Posterior vena cava (tissue), 2 donors: ENCODE data around the gene PLXNB2. TPM values are rescaled to one million over a fixed set of nuclear protein-coding genes. Genes with fewer than 3 reads are reported as not detected.
"Not testable (repeated sequence)": the region's sequence is repeated elsewhere in the genome, so short reads cannot be mapped to it uniquely, and the experiment has no call there.

Experiments used
- DNase-seq: peaks from one replicate; pipeline ENCODE4 v3.0.0-alpha.2; 2020; ENCODE audit warnings: low spot score
- intact Hi-C, 2 donors: fragments of 100-400 bp; cut with DNase I; formaldehyde crosslinking; loops; one replicate each; pipeline versions ENCODE4 v1.14.1 to v1.14.2; 2022 to 2023
- total RNA-seq, 2 donors: library from RNA; stranded (reverse); fragmentation: NEBNext Ultra II Directional; extraction: Animal tissue kit (Norgen Biotek cat#: 25700); gene quantifications; one replicate each; pipeline ENCODE4 v1.2.1, GENCODE V29; 2021
- donor health status: DM: yes; HTN: yes; CAD: no.
- donor health status: DM: yes; HTN: yes; CAD: no.

PLXNB2 gene
- total RNA-seq, 2 donors from 2014 or later = 108 to 125 TPM

DNA sequence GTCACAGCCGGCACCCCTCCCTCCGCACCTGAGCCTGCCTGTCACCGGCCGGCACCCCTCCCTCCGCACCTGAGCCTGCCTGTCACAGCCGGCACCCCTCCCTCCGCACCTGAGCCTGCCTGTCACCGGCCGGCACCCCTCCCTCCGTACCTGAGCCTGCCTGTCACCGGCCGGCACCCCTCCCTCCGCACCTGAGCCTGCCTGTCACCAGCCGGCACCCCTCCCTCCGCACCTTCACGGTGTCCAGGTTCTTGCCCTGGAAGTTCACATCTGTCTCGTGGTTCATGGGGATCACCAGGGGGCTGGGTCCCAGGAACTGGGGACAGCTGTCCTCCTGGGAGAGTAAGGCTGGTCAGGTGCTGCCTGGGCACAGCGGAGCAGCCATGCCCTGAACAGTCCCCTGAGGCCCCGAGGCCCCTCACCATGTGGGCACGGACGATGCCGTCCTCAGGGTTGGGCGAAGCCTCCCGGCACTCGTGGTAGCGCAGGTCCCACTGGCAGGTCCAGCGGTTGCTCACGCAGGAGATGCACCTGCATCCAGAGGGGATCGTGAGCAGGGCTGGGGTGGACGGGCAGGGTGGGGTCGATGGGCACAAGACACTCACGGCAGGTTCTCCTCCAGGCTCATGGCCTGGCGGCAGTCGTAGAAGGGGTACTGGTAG, 21.7 kb downstream of the PLXNB2 start:
- intact Hi-C loops = no loop called here
- DNase-seq = no peak

DNA sequence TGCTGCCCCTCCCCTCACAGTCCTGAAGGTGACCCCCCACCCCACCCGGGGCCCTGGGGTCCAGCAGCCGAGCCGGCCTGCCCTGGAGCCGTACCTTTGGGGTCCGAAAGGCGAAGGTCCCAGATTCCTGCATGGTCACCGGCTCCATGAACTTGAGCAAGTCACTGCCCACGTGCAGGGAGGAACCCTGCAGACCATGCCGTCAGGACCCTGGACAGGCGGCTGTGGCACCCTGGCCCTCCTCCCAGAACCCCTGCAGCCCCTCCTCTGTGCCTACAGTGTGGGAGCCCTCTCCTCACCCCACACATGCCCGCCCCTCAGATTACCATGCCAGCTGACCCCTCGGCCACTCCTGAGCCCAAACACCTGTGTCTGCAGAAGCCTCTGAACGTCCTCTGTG, 23.0 kb downstream of the PLXNB2 start:
- DNase-seq = no peak
- intact Hi-C loops = no loop called here

DNA sequence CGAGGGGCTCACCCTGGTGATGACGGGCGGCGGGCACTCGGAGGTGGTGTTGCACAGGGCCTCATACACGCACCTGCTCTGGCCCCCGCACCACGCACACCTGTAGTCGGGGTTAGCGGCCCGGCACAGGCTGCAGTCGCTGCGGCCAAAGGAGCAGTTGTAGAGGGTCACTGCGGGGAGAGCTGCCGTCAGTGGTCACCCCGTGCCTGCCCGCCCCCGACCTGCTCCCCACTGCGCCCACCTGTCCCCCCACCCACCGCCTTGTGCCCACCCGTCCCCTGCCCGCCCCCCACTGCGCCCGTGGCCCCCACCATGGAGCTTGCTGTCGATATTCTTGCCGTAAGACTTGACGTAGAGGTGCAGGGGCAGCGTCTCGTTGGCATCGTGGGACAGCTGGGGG, 23.6 kb downstream of the PLXNB2 start:
- intact Hi-C loops = no loop called here
- DNase-seq = no peak

DNA sequence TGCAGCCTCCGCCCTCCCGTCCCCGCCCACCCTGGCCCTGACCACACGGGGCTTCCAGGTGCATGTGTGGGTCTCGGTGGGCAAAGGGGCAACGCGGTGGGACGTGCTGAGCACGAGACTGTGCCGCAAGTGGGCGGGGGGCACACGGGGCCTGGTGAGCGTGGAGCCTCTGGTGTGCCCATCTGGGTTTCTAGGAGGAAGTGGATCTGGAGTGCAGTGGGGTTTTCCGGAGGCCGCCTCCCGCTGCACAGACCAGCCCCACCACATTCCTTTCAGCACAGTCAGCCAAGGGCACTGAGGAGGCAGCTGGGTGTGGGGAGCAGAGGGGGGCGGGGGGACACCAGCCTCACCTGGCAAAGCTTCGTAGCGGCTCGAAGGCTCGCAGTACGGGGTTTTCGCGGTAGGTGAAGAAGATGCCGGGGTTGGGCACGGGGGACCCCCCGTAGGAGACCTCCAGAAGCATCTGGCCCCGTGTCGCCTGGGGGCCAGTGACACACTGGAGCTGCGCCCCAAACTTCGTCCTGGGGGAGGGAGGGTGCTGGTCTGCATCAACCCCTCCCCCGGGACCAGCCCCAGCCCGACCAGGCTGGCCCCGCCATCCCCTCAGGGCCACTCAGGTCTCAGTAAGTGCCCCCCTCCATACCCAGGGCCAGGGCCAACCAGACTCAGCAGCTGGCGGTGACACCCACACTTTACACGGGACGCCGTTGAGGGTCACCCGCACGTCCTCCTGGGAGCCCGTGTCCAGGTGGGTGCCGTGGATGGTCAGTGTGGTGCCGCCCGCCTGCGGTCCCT, 24.9 kb downstream of the PLXNB2 start:
- no peak for DNase-seq
- intact Hi-C loops = no loop called here

DNA sequence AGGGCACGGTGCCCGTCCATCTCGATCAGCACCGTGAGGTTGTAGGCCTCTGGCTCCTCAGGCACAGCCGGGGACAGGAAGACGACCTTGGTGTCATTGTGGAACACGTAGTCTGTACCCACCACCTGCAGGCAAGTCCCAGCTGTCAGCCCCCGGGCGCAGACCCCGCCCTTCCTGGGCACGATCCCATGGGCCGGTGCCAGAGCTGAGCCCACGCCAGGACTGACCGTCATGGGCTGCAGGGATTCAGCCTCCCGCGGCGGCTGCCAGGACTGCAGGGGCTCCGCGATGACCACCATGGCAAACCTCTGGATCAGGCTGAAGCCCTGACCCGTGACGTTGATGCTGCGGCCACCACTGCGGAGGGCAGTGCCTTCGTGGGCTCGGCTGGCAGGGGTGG, 25.5 kb downstream of the PLXNB2 start:
- DNase-seq = no peak
- intact Hi-C loops = no loop called here

DNA sequence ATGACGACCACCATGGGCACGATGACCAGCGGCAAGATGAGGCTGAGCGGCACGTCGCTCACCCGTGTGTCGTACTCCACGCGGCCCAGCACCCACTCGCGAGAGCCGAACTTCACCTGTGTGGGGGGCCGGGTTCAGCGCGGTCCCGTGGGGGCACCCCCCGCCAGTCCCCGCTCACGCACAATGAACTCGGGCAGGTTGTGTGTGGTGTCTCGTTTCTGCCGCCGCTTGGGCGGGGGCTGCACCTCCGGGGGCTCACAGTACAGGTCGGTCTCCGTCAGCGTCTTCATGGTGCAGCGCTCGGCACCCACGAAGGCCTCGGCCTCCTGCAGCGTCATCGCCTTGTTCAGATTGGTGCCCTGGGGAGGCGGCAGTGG, 26.1 kb downstream of the PLXNB2 start:
- no peak for DNase-seq
- intact Hi-C loops = no loop called here

DNA sequence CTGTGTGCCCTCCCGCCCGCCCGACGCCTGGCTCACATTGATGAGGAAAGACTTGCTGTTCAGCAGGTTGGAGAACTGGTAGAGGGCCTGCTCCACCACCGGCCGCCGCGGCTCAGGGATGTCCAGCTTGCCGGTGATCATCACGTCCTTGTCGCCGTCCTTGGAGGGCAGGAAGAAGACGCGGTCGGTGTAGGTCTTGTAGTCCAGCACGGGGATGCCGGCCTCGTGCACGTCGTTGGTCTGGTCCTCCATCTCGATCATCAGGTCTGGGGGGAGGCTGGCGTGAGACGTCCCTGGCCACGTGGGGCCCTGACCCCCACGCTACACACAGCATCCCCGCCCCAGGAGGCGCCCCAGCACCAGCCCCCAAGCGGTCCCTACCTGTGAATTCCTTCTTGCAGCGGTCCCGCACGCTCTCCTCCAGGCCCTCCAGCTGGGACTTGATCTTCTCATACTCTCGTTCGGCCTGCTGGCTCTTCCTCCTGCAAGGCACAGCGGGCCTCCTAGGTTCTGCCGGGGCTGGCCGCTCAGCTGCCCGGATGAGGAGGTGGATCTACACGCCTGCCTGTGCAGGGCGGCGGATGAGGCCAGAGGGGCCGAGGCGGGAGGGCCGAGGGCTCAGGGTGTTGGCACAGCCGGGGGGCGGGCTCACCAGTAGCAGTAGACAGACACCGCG, 26.6 kb downstream of the PLXNB2 start:
- intact Hi-C loops = no loop called here
- DNase-seq = no peak

DNA sequence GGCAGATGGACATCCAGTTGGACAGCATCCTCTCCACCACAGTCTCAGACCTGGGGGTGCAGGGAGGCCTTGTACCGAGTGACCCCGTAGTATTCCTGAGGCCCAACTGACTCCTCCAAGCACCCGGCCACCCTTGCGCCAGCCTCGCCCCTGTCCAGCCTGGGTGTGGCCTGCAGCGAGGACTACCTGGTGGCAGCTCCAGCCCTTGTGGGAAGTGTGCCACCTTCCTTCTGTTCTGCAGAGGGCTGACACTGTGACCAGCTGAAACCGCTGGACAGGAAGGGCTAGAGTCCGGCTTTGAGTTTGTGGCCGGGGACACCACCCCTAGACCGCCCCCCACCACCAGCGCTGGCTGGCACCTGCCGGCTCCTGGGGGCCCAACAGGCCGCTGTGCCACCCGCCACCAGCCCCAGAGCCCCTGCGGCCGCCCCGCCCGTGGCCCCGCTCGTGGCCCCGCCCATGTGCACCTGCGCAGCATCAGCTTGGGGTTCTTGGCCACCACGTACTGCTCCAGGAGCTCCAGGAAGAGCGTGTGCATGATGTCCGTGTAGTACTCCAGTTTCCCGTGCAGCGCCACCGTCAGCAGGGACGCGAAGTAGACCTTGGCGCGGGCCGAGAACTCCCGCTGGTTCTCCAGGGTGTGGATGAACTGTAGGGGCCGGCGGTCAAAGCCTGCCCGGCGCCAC, 27.3 kb downstream of the PLXNB2 start:
- intact Hi-C loops = no loop called here
- no peak for DNase-seq

DNA sequence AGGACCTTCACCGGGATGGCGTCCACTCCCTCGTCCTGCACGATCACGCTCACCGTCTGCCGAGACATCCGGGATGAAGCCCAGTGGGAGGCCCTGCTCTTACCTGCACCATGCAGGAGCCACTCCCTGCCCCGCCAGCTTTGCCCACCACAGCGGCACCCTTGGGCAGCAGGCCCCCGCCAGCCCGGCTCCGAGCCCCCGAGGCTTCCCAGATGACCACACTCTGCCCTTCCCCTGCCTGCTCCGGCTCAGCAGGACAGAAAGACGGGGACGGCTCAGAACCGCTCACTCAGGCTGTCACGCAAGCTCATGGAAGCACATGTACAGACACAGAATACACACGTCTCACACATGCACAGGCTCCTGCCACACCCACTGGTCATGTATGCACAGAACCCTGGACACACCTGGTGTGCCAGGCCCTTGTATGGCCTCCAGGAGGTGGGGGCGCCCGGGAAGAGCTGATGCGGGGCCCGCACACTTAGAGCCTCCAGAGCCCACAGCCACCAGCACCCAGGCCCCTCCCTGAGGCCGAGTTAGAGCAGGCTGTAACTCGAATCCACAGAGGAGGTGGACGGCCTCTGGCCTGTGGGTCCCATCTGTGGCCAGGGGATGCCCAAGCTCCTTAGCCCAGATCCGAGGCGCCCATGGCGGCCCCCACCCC, 28.4 kb downstream of the PLXNB2 start:
- intact Hi-C loops = loop anchor here (5.0 kb wide), 2 partner anchors 48 to 63 kb away; partner anchors contain the start of genes DENND6B (in 2 of the 2) and PPP6R2 (in 1 of the 2)
- DNase-seq = no peak

DNA sequence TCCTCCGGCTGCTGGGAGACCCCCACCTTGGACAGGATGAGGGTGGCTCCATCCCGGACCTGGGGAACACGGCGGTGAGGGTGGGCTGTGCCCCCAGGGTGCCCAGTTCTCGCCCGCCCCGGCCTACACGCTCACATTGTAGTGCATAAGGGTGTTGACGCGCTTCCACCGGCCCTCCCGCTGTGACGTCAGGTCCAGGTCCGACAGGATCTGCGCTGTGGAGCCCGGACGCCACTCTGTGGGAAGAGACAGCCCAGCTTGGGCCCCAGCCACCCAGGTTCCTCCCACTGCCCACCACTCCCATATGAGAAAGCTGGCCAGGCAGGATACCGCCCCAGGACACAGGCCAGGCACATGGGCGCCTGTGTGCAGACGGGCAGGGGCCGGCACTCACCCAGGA, 29.0 kb downstream of the PLXNB2 start:
- intact Hi-C loops = loop anchor here (5.0 kb wide), 2 partner anchors 49 to 64 kb away; partner anchors contain the start of genes DENND6B (in 2 of the 2) and PPP6R2 (in 1 of the 2)
- no peak for DNase-seq

DNA sequence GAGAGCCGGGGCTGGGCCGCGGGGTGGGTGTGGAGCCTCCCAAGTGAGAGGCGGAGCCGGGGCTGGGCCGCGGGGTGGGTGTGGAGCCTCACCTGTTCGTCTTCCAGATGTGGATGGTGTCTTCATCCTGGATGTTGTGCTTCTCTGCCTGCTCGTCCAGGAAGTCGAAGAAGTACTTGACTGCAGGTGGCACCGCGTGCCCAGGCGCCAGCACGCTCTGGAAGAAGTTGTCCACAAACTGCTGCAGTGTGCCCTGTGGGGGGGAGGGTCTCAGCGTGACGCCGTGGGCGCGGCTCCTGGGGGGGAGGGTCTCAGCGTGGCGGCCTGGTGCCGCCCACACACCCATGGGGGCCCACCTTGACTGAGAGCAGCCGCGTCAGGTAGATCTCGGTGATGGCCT, 29.7 kb downstream of the PLXNB2 start:
- no peak for DNase-seq
- intact Hi-C loops = loop anchor here (5.0 kb wide), 2 partner anchors 50 to 65 kb away; partner anchors contain the start of genes DENND6B (in 2 of the 2) and PPP6R2 (in 1 of the 2)

DNA sequence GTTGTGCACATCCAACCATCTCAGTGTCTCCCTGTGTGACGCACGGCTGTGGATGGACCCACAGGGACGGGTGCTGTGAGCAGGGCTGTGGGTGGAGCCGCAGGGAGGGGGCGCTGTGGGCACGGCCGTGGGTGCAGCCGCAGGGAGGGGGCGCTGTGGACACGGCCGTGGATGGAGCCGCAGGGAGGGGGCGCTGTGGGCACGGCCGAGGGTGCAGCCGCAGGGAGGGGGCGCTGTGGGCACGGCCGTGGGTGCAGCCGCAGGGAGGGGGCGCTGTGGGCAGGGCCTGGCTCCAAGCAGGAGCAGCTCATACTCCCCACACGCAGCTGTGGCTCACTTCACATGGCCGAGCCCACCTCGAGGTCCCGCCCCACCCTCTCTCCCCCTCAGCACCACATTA, 31.3 kb downstream of the PLXNB2 start:
- intact Hi-C loops = loop anchor here (5.0 kb wide), 2 partner anchors 51 to 66 kb away; partner anchors contain the start of genes DENND6B (in 2 of the 2) and PPP6R2 (in 1 of the 2)
- peak; percentile 90 for DNase-seq

DNA sequence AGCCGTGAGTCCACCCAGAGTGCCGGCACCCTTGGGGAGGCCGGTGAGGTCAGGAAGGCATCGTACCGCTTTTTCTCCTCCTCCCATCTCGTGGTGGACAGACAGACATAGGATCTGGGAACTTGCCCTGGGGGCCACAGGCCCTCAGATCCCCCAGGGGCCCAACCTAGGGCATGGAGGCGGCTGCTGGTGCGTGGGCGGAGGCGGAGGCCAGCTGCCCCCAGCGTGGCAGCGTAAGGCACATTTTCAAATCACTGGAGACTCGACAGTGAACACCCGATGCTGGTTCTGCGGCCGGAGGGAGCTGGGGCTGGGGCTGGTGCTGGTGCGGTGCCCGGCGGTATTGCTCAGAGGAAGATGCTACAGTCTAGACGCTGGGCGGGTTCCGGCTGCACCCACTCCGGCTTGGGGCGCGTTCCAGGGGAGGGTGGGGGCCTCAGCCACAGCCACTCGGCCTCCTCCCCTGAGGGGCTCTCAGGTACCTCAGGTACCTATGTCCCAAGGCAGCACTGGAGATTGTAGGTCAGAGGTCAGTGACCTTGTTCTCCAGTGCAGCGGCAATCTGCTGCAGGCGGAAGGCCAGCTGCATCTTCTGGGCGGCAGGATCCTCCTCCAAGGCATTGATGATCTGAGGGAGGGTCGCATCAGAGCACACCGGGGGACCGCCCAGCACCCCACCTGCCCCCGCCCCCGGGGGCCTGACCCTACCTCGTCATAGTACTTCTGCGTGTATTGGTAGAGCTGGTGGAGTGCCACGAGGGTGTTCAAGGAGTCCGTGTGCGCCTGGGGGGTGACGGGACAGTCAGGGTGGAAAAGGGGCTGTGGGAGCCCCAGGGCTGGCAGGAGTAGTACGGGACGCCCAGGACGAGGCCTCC, 32.0 kb downstream of the PLXNB2 start:
- intact Hi-C loops = loop anchor here (5.0 kb wide), 2 partner anchors 52 to 67 kb away; partner anchors contain the start of genes DENND6B (in 2 of the 2) and PPP6R2 (in 1 of the 2)
- DNase-seq = no peak

DNA sequence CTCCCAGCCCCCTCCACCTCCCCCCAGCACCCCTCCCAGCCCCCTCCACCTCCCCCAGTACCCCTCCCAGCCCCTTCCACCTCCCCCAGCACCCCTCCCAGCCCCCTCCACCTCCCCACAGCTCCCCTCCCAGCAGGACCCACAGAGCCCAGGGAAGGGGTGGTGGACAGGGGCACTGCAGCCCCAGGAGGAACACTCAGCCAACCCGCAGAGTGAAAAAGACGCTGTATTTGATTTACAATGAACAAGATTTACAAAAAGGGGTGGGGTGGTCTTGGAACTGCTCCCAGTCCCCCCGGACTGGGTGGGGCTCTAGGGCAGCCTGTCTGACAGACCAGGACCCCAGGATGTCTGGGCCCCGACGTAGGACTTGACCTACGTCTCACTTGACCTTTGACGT, 32.7 kb downstream of the PLXNB2 start:
- intact Hi-C loops = loop anchor here (5.0 kb wide), 2 partner anchors 53 to 68 kb away; partner anchors contain the start of genes DENND6B (in 2 of the 2) and PPP6R2 (in 1 of the 2)
- DNase-seq = no peak

DNA sequence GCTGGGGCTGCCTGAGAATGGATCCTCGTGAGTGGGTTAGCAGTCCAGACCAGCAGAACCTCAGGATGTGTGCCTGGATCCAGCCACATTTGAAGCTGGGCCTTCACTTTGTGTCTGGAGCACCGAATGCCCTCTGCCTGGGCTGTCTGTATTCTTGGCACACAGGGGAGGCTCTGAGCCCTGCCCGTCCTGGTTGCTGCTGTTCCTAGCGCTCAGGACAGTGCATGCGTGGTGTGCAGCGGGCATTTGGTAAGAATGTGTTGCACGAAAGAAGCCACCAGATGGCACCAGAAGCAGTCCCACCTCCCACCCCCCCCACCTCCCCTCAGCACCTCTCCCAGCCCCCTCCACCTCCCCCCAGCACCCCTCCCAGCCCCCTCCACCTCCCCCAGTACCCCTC, 33.1 kb downstream of the PLXNB2 start:
- intact Hi-C loops = no loop called here
- no peak for DNase-seq

DNA sequence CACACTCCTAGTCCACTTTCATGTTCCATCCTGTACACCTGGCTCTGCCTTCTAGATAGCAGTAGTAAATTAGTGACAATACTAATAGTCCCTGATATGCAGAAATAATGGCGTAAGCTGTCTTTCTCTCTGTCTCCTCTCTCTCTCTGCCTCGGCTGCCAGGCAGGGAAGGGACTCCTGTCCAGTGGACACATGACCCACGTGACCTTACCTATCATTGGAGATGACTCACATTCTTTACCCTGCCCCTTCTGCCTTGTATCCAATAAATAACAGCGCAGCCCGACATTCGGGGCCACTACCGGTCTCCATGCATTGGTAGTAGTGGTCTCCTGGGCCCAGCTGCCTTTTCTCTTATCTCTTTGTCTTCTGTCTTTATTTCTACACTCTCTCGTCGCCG, 33.7 kb downstream of the PLXNB2 start:
- intact Hi-C loops, DNase-seq: not testable (repeated sequence)

DNA sequence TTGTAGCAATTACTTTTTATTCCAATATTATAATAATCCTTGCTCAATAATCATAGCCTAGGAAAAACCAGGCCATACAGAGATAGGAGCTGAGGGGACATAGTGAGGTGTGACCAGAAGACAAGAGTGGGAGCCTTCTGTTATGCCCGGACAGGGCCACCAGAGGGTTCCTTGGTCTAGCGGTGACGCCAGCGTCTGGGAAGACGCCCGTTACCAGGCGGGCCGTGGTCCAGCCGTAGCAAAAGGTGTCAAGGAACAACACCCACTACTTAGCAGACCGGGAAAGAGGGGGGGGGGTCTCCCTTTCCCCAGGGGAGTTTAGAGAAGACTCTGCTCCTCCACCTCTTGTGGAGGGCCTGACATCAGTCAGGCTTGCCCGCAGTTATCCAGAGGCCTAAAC, 34.1 kb downstream of the PLXNB2 start:
- DNase-seq, intact Hi-C loops: not testable (repeated sequence)
